HG02938 (cell line): ENCODE data around the gene ZNF433.
"Not testable (repeated sequence)": the region's sequence is repeated elsewhere in the genome, so short reads cannot be mapped to it uniquely, and the experiment has no call there.

Experiments
- ATAC-seq: cut with Tn5 transposase; IDR thresholded peaks from one replicate; pipeline ENCODE4 v1.9.1; 2021; ENCODE audit warnings: mild to moderate bottlenecking, moderate library complexity; ENCODE audit not compliant: unreplicated experiment

The ZNF433 gene

DNA sequence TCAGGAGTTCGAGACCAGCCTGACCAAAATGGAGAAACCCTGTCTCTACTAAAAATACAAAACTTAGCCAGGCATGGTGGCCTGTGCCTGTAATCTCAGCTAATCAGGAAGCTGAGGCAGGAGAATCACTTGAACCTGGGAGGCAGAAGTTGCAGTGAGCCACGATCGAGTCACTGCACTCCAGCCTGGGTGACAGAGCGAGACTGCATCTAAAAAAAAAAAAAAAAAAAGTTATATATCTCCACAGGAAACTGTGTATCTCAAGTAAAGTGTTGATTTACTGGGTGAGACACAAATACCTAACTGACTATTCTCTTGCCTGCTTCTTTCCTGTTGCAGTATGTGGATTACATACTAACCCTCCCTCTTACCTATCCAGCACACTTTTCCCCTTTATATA is 43.6 kb downstream of the ZNF433 start:
- not testable (repeated sequence) for ATAC-seq

DNA sequence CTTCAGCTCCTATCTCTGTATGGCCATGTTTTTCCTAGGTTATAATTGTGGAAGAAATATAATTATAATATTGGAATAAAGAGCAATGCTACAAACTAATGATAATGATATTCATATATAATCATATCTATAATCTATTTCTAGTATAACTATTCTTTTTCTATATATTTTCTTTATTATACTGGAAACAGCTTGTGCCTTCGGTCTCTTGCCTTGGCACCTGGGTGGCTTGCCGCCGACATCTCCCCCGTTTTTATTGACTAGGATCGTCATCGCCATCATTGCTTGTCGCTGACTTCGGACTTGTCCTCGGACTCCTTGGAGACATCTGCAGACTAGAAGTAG is 46.4 kb downstream of the ZNF433 start:
- no peak for ATAC-seq

DNA sequence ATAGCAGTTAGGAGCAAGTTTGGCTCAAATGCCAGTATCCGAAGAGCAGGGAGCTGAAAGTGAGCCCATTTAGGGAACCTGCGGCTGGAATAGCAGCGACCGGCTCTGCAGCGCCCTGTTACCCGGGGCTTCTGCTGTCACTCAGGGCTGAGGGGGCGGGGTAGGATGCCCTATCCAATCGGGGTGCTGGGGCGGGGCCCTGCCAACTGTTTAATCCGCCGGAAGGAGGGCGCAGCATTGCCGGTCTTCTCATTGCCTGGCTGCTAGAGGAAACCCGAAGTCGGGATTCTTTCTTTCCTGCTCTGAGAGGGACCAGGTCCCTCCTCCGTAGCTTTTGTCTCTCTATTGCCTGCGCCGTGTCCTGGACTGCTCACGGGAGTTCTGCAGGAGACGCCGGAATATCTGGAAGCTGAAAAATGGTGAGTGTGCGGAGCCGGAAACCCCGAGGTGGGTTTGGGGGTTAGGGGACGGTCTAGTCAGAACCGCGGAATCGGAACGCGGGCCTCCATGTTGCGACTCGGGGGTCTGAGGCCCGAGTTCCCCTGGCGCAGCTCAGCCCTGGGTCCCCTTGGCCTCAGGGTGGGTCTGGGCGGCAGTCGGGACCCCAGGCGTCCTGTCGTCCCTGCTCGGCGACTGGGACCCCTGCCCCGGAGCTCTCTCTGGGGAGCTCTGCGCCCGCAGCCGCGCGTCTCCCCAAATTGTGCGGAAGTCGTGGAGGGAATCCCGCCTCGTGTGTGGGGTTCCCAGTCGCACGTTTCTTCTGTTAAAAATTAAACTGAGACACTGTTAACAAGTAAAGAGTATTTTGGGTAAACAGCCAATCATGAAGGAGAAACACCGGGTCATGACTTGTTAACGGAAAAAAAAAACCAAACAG is 47.8 kb downstream of the ZNF433 start:
- no peak for ATAC-seq

DNA sequence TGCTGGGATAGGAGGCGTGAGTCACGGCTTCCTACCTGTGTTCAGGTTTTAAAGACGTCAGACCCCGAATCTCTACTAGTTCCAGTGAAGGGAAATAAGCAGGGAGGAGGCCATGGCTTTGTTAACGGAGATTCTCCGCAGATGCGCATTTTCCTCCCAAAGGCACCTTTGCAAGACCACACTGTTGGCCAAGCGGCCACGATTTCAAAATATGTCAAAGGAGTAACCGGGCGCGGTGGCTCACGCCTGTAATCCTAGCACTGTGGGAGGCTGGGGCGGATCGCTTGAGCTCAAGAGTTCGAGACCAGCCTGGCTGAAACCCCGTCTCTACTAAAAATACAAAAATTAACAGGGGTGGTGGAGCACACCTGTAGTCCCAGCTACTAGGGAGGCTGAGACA is 48.7 kb downstream of the ZNF433 start:
- ATAC-seq = no peak

DNA sequence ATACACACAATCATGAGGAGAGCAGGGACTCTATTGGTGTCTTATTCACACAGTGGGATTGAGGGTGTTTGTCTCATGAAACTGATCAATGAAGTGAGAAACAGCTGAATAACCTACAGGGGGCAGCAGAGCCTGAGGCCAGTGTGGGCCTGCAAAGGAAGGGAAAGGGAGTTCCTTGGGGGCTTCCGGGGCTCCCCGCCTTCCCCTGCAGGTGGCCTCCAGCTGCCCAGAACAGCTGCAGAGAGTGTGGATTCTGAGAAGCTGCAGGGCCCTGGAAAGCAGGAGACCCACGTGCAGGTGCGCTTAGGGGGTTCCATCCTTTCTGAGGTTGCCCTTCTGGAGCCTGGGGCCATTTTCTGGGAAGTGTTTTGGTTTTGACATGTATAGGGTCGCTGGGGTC is 50.5 kb downstream of the ZNF433 start:
- no peak for ATAC-seq

DNA sequence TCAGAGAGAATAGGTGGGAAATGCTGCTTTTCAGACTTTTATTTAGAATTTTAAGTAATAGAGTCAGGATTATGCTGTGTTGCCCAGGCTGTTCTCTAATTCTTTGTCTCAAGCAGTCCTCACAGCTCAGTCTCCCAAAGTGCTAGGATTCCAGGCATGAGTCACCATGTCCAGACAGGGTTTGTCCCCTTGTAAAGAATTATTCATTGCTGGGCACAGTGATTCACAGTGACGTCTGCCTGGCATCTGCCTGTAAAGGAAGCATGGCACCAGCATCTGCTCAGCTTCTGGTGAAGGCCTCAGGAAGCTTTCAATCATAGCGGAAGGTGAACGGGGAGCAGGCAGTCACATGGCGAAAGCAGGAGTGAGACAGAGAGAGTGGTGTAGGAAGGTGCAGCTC is 53.0 kb downstream of the ZNF433 start:
- ATAC-seq = no peak

DNA sequence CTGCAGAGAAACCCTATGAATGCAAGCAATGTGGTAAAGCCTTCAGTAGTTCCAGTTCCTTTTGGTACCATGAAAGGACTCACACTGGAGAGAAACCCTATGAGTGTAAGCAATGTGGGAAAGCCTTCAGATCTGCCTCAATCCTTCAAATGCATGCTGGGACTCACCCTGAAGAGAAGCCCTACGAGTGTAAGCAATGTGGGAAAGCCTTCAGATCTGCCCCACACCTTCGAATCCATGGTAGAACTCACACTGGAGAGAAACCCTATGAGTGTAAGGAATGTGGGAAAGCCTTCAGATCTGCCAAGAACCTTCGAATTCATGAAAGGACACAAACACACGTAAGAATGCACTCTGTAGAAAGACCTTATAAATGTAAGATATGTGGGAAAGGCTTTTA is 56.0 kb downstream of the ZNF433 start:
- no peak for ATAC-seq

DNA sequence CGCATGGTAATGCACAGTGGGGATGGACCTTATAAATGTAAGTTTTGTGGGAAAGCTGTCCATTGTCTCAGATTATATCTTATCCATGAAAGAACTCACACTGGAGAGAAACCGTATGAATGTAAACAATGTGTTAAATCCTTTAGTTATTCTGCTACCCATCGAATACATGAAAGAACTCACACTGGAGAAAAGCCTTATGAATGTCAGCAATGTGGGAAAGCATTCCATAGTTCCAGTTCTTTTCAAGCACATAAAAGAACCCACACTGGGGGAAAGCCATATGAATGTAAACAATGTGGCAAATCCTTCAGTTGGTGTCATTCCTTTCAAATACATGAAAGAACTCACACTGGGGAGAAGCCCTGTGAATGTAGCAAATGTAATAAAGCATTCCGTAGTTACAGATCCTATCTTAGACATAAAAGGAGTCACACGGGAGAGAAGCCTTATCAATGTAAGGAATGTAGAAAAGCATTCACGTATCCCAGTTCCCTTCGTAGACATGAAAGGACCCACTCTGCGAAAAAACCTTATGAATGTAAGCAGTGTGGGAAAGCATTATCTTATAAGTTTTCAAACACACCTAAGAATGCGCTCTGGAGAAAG is 56.9 kb downstream of the ZNF433 start:
- no peak for ATAC-seq

DNA sequence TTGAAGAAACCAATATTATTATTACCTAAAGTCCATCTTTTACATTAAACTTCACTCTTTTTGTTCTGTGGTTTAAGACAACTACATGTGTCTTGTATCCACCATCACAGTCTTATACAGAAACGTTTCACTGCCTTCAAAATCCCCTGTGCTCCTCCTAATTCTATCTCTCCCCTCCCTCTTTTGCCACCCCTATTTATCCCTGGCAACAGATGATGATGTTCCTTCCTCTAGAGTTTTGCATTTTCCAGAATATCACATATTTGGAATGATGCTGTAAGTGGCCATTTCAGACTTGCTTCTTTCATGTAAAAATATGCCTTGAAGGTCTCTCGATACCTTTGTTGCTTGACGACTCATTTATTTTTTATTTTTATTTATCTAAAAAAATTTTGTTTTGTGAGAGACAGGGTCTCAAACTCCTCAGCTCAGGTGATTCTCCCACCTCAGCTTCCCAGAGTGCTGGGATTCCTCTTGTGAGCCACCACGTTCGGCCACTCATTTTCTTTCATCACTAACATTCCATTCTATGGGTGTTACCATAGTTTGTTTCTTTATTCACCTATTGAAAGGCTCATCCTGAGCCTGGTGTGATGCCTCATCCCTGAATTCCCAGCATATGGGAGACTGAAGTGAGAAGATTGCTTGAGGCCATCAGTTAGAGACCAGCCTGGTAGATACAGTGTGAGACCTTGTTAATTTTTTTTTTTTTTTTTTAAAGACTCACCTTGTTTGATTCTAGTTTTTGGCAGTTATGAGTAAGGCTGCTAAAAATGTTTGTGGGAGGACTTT is 62.3 kb downstream of the ZNF433 start:
- ATAC-seq = no peak

DNA sequence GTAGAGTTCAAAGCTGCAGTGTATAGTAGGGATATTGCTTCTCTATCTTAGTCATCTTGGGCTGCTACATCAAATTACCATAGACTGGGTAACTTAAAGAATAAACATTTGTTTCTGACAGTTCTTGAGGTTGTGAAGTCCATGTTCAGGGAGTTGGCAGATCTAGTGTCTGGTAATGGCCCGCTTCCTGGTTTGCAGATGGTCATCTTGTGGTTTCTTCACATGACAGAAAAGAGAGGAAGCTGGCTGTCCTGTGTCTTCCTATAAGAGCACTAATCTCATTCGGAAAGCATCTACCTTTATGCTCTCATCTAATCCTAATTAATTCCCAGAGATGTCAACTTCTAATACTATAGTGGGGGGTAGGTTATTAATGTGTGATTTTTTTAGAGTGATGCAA is 64.4 kb downstream of the ZNF433 start:
- no peak for ATAC-seq

DNA sequence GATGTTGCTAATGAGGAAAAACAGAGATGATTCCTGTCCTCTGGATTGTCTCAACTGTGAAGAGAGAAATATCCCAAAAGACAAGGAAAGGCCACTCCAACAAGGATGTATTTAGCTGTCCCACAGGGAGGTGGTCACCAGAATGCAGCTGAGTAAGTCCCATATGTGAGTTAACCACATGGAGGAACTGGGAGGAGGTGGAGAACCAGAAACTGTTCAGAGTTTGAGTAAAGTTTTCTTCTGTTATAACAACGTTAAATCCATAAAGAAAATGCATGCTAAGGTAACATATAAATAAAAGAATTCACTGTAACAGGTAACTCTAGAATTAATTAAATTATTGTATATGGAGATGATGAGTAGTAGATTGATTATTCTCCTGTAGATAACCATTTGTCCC is 65.3 kb downstream of the ZNF433 start:
- no peak for ATAC-seq

DNA sequence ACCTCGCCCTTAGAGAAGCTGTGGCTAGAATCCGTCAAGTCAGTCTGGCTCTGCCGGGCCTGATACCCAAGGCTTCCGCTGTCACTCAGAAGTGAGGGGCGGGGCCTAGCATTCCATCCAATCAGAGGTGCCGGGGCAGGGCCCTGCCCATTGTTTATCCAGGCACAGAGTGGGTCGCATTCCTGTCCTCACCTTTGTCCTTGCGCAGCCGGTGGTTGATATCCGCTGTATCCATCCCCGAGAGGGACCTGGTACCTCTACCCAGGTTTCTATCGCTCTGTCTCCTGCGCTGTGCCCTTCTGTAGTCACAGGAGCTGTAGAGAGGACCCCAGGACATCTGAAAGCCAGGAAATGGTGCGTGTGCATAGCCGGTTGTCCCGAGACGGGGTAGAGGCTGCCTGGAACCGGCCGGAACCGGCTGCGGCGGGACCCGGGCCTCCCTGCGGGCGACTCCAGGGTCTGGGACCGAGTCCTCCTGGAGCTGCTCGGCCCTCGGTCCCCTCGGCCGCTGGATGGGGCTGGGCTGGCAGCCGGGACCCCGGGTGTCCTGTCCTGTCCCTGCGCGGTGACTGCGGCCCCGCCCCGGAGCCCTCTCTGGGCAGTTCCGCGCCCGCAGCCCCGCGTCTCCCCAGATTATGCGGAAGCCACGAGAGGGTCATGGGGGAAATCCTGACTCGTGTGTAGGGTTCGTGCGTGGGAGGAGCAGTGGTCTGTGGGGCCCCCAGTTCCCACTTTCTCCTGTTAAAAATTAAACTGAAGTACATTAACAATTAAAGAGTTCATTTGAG is 70.4 kb downstream of the ZNF433 start, which contains the start of gene ZNF763:
ZNF763 (plus strand) TSS at position 183 of the 788 bp plus-strand sequence; CDS start at position 352, 169 bp downstream.
- peak; percentile 82 for ATAC-seq
